ENCODE results near the gene CYP27A1.

Gene CYP27A1

DNA sequence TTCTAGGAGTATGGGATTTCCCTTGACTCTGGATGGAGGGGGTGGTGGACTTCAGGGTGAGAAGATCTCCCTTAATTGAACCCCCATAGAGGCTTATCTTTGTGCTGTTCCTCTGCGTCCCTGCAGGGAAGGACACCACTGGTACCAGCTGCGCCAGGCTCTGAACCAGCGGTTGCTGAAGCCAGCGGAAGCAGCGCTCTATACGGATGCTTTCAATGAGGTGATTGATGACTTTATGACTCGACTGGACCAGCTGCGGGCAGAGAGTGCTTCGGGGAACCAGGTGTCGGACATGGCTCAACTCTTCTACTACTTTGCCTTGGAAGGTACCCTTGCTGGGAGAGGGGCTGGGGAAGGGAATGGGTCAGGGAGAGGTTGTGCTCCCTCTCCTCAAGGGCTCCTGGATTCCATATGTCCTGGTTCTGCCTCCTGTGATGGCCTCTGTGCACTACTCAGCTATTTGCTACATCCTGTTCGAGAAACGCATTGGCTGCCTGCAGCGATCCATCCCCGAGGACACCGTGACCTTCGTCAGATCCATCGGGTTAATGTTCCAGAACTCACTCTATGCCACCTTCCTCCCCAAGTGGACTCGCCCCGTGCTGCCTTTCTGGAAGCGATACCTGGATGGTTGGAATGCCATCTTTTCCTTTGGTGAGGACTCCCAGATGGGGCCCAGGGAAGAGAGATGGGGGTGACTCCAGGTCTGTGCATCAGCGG is 30.3 kb downstream of the CYP27A1 start:
- ATAC-seq: no peak
- TF ChIP-seq ARNTL (CRISPR knock-in tag; IDR thresholded peaks at IDR 0.05; ENCODE audit: borderline replicate concordance, low read depth) (no peak), OSR1 (CRISPR knock-in tag; IDR thresholded peaks at IDR 0.05) (no peak), ISL1 (CRISPR knock-in tag; IDR thresholded peaks at IDR 0.05) (no peak), ZFP30 (CRISPR knock-in tag; IDR thresholded peaks at IDR 0.05) (no peak), TCF4 (CRISPR knock-in tag; IDR thresholded peaks at IDR 0.05; ENCODE audit: borderline replicate concordance) (no peak), PPARA (CRISPR knock-in tag; IDR thresholded peaks at IDR 0.05; ENCODE audit: borderline replicate concordance) (no peak)
- TF ChIP-seq, protein P1, sequence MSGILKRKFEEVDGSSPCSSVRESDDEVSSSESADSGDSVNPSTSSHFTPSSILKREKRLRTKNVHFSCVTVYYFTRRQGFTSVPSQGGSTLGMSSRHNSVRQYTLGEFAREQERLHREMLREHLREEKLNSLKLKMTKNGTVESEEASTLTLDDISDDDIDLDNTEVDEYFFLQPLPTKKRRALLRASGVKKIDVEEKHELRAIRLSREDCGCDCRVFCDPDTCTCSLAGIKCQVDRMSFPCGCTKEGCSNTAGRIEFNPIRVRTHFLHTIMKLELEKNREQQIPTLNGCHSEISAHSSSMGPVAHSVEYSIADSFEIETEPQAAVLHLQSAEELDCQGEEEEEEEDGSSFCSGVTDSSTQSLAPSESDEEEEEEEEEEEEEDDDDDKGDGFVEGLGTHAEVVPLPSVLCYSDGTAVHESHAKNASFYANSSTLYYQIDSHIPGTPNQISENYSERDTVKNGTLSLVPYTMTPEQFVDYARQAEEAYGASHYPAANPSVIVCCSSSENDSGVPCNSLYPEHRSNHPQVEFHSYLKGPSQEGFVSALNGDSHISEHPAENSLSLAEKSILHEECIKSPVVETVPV (CRISPR knock-in tag; IDR thresholded peaks at IDR 0.05): no peak
- TF ChIP-seq, protein P2, sequence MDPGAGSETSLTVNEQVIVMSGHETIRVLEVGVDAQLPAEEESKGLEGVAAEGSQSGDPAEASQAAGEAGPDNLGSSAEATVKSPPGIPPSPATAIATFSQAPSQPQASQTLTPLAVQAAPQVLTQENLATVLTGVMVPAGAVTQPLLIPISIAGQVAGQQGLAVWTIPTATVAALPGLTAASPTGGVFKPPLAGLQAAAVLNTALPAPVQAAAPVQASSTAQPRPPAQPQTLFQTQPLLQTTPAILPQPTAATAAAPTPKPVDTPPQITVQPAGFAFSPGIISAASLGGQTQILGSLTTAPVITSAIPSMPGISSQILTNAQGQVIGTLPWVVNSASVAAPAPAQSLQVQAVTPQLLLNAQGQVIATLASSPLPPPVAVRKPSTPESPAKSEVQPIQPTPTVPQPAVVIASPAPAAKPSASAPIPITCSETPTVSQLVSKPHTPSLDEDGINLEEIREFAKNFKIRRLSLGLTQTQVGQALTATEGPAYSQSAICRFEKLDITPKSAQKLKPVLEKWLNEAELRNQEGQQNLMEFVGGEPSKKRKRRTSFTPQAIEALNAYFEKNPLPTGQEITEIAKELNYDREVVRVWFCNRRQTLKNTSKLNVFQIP (CRISPR knock-in tag; IDR thresholded peaks at IDR 0.05; ENCODE audit: borderline replicate concordance, low read depth): no peak

- ATAC-seq: no peak
- TF ChIP-seq RARB (CRISPR knock-in tag; IDR thresholded peaks at IDR 0.05): no peak
- no peak for TF ChIP-seq BACH2 (CRISPR knock-in tag; IDR thresholded peaks at IDR 0.05; ENCODE audit: borderline replicate concordance)
- no peak for TF ChIP-seq TOX (CRISPR knock-in tag; IDR thresholded peaks at IDR 0.05; ENCODE audit: borderline replicate concordance)
- TF ChIP-seq OSR1 (CRISPR knock-in tag; IDR thresholded peaks at IDR 0.05): no peak
- no peak for TF ChIP-seq ZNF8 (CRISPR knock-in tag; IDR thresholded peaks at IDR 0.05)
- no peak for TF ChIP-seq ESRRG (CRISPR knock-in tag; IDR thresholded peaks at IDR 0.05)
- no peak for TF ChIP-seq CSDC2 (CRISPR knock-in tag; IDR thresholded peaks at IDR 0.05)
- no peak for TF ChIP-seq ZFP30 (CRISPR knock-in tag; IDR thresholded peaks at IDR 0.05)
- no peak for TF ChIP-seq TSHZ2 (CRISPR knock-in tag; IDR thresholded peaks at IDR 0.05)
- TF ChIP-seq SNAI2 (CRISPR knock-in tag; IDR thresholded peaks at IDR 0.05): no peak
These were observed 30.9 kb downstream of the CYP27A1 start for GRCh38 chr2:218812861-218813260.

- no peak for TF ChIP-seq RARB (CRISPR knock-in tag; IDR thresholded peaks at IDR 0.05)
- no peak for TF ChIP-seq TCF4 (CRISPR knock-in tag; IDR thresholded peaks at IDR 0.05; ENCODE audit: borderline replicate concordance)
- TF ChIP-seq ZNF70 (CRISPR knock-in tag; IDR thresholded peaks at IDR 0.05): no peak
- no peak for TF ChIP-seq ISL1 (CRISPR knock-in tag; IDR thresholded peaks at IDR 0.05)
- TF ChIP-seq, protein P3, sequence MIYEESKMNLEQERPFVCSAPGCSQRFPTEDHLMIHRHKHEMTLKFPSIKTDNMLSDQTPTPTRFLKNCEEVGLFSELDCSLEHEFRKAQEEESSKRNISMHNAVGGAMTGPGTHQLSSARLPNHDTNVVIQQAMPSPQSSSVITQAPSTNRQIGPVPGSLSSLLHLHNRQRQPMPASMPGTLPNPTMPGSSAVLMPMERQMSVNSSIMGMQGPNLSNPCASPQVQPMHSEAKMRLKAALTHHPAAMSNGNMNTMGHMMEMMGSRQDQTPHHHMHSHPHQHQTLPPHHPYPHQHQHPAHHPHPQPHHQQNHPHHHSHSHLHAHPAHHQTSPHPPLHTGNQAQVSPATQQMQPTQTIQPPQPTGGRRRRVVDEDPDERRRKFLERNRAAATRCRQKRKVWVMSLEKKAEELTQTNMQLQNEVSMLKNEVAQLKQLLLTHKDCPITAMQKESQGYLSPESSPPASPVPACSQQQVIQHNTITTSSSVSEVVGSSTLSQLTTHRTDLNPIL (CRISPR knock-in tag; IDR thresholded peaks at IDR 0.05; ENCODE audit: low read depth): no peak
- TF ChIP-seq SNAI2 (CRISPR knock-in tag; IDR thresholded peaks at IDR 0.05): no peak
- no peak for TF ChIP-seq GLIS3 (CRISPR knock-in tag; IDR thresholded peaks at IDR 0.05)
- TF ChIP-seq, protein P1 (CRISPR knock-in tag; IDR thresholded peaks at IDR 0.05): no peak
- TF ChIP-seq TSHZ2 (CRISPR knock-in tag; IDR thresholded peaks at IDR 0.05): no peak
- TF ChIP-seq ESRRG (CRISPR knock-in tag; IDR thresholded peaks at IDR 0.05): no peak
- TF ChIP-seq ARNTL (CRISPR knock-in tag; IDR thresholded peaks at IDR 0.05; ENCODE audit: borderline replicate concordance, low read depth): no peak
- no peak for TF ChIP-seq BACH2 (CRISPR knock-in tag; IDR thresholded peaks at IDR 0.05; ENCODE audit: borderline replicate concordance)
- no peak for ATAC-seq
These were observed 32.0 kb downstream of the CYP27A1 start for GRCh38 chr2:218813771-218814460.

All from SK-N-SH treated with all-trans-retinoic acid at 6 μM for 48 hours (cell line).